ENCODE measurements around the gene RERE. TPM values are rescaled to one million over a fixed set of nuclear protein-coding genes. Genes with fewer than 3 reads are reported as not detected.

The RERE gene
- total RNA-seq, 1 donor from 2014 or later: 64.6 TPM

GRCh38 chr1:8863138-8863537 lies 45.7 kb upstream of the RERE start:
- TF ChIP-seq CTCF (IDR thresholded peaks at IDR 0.05): no peak

GRCh38 chr1:8862528-8862927 lies 45.1 kb upstream of the RERE start:
- Histone ChIP-seq H3K36me3 (peaks cover 82 to 95% of the 10 kb centered on the region in 2 donors), H3K27ac (peak overlapping the region in 1 of 2 donors; percentile 19), H3K4me3 (no peak overlapping the region), H3K4me1 (peaks cover 6 to 20% of the 10 kb centered on the region in 2 donors), H3K27me3 (no peaks in the 10 kb centered on the region), H3K9me3 (no peaks in the 10 kb centered on the region)
- peak in 2 of 3 experiments; percentile 21 to 43 for TF ChIP-seq CTCF (IDR thresholded peaks at IDR 0.05)
- intact Hi-C loops (cut with DNase I): no loop called here
- DNase-seq (ENCODE audit: low spot score in 2 of 2): no peak

More at GRCh38 chr1:8863138-8863537, 45.7 kb upstream of the RERE start:
- Histone ChIP-seq H3K36me3 (peaks cover 86 to 100% of the 10 kb centered on the region in 2 donors), H3K4me3 (no peak overlapping the region), H3K9me3 (no peaks in the 10 kb centered on the region), H3K4me1 (peaks cover 6 to 14% of the 10 kb centered on the region in 2 donors), H3K27me3 (no peaks in the 10 kb centered on the region), H3K27ac (no peak overlapping the region)
- intact Hi-C loops (cut with DNase I): no loop called here
- DNase-seq (ENCODE audit: low spot score in 2 of 2): no peak

- Histone ChIP-seq H3K27me3 (no peaks in the 10 kb centered on the region), H3K4me1 (peaks cover 6 to 25% of the 10 kb centered on the region in 2 donors), H3K4me3 (no peak overlapping the region), H3K9me3 (no peaks in the 10 kb centered on the region), H3K27ac (peak overlapping the region in 1 of 2 donors; percentile 4), H3K36me3 (peaks cover 72 to 88% of the 10 kb centered on the region in 2 donors)
- TF ChIP-seq CTCF (IDR thresholded peaks at IDR 0.05): no peak
- intact Hi-C loops (cut with DNase I): loop anchor here (1.0 kb wide), 1 partner anchor 44 kb away; no protein-coding TSS in a partner anchor
- DNase-seq (ENCODE audit: low spot score in 2 of 2): no peak
Measured at GRCh38 chr1:8860738-8861516, 43.5 kb upstream of the RERE start.

GRCh38 chr1:8858888-8859706 lies 41.7 kb upstream of the RERE start:
- H3K4me3 ChIP-seq: no peak overlapping the region
- peaks cover 54 to 70% of the 10 kb centered on the region in 2 donors for H3K36me3 ChIP-seq
- TF ChIP-seq CTCF (IDR thresholded peaks at IDR 0.05): peak; percentile 67 to 69 (median 68)
- no peak for DNase-seq (ENCODE audit: low spot score in 2 of 2)
- H3K27ac ChIP-seq: peak overlapping the region; percentile 56 to 64
- H3K9me3 ChIP-seq: no peaks in the 10 kb centered on the region
- intact Hi-C loops (cut with DNase I): loop anchor here (1.0 to 5.0 kb wide), 3 partner anchors 30 to 148 kb away; no protein-coding TSS in a partner anchor
- peaks cover 6 to 25% of the 10 kb centered on the region in 2 donors for H3K4me1 ChIP-seq
- no peaks in the 10 kb centered on the region for H3K27me3 ChIP-seq

- Histone ChIP-seq H3K9me3 (no peaks in the 10 kb centered on the region), H3K27ac (peak overlapping the region; percentile 56 to 66), H3K36me3 (peaks cover 45 to 61% of the 10 kb centered on the region in 2 donors), H3K4me3 (no peak overlapping the region), H3K27me3 (no peaks in the 10 kb centered on the region), H3K4me1 (peaks cover 6 to 25% of the 10 kb centered on the region in 2 donors)
- DNase-seq (ENCODE audit: low spot score in 2 of 2): no peak
- intact Hi-C loops (cut with DNase I): loop anchor here (2.0 to 5.0 kb wide), 2 partner anchors 129 to 149 kb away; no protein-coding TSS in a partner anchor
- TF ChIP-seq CTCF (IDR thresholded peaks at IDR 0.05): no peak
Measured at GRCh38 chr1:8858112-8858668, 40.8 kb upstream of the RERE start.
